ENCODE data around the gene CCDC178.
"Not testable (repeated sequence)": the region's sequence is repeated elsewhere in the genome, so short reads cannot be mapped to it uniquely, and the experiment has no call there.

DNA sequence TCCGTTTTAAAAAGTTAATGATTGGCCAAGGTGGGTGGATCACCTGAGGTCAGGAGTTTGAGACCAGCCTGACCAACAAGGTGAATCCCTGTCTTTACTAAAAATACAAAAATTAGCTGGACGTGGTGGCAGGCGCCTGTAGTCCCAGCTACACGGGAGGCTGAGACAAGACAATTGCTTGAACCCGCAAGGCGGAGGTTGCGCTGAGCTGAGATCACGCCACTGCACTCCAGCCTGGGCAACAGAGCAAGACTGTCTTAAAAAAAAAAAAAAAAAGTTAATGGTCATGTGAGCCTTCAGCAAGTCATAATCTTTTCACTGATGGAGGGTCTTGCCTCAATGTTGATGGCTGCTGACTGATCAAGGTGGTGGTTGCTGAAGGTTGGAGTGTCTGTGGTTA is 41.6 kb downstream of the CCDC178 start:
- TF ChIP-seq, protein P1, sequence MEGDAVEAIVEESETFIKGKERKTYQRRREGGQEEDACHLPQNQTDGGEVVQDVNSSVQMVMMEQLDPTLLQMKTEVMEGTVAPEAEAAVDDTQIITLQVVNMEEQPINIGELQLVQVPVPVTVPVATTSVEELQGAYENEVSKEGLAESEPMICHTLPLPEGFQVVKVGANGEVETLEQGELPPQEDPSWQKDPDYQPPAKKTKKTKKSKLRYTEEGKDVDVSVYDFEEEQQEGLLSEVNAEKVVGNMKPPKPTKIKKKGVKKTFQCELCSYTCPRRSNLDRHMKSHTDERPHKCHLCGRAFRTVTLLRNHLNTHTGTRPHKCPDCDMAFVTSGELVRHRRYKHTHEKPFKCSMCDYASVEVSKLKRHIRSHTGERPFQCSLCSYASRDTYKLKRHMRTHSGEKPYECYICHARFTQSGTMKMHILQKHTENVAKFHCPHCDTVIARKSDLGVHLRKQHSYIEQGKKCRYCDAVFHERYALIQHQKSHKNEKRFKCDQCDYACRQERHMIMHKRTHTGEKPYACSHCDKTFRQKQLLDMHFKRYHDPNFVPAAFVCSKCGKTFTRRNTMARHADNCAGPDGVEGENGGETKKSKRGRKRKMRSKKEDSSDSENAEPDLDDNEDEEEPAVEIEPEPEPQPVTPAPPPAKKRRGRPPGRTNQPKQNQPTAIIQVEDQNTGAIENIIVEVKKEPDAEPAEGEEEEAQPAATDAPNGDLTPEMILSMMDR (conservative IDR thresholded peaks at IDR 0.05) = not testable (repeated sequence)
- not testable (repeated sequence) for TF ChIP-seq ZFX (IDR thresholded peaks at IDR 0.05)
